Measurements from ENCODE around the gene EOMES. TPM values are rescaled to one million over a fixed set of nuclear protein-coding genes. Genes with fewer than 3 reads are reported as not detected.

EOMES gene
- total and polyA plus RNA-seq, 2 experiments from 2014 or later = not detected

DNA sequence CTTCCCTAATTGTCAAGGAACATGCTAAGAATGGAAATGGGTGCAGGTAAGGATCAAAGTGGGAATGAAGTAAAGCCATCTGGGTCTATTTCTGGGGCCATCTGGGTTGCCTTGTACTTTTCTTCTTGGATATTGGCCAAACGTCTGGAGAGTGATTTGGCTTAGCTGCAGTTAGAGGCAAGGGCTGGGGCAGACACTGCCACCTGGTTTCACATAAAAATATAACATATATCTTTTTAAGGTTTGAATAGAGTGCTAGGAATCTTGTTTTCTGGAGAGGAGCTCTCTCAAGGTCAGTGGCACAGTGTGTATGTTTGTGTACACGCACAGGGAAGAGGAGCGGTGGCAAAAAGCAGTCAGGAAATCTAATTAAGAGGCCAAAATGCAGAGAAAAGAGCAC lies 24.7 kb upstream of the EOMES start:
- DNase-seq (ENCODE audit: low spot score) = no peak
- Histone ChIP-seq H3K4me1 (ENCODE audit: insufficient read depth) (no peaks in the 10 kb centered on the region), H3K27ac (no peak overlapping the region), H3K4me3 (no peak overlapping the region), H3K9me3 (ENCODE audit: low read depth) (no peaks in the 10 kb centered on the region), H3K36me3 (replicated peaks; ENCODE audit: insufficient read depth, low read depth) (no peaks in the 10 kb centered on the region), H4K20me1 (ENCODE audit: insufficient read depth, poor library complexity, severe bottlenecking) (no peaks in the 10 kb centered on the region), H3K27me3 (no peaks in the 10 kb centered on the region), H2AFZ (no peak overlapping the region), H3K79me2 (no peaks in the 10 kb centered on the region), H3K4me2 (no peak overlapping the region), H3K9me2 (replicated peaks; ENCODE audit: insufficient read depth) (no peaks in the 10 kb centered on the region)
- WGBS (ENCODE audit: low lambda C conversion rate, missing lambda C conversion rate) = 82% methylated on average over 3 of the region's 3 CpGs
- TF ChIP-seq EZH2 (IDR thresholded peaks at IDR 0.05; ENCODE audit: borderline replicate concordance) (no peak), EZH2phosphoT487 (IDR thresholded peaks at IDR 0.05; ENCODE audit: low read depth, severe bottlenecking, unreplicated experiment) (no peak)
- TF ChIP-seq, protein P1, sequence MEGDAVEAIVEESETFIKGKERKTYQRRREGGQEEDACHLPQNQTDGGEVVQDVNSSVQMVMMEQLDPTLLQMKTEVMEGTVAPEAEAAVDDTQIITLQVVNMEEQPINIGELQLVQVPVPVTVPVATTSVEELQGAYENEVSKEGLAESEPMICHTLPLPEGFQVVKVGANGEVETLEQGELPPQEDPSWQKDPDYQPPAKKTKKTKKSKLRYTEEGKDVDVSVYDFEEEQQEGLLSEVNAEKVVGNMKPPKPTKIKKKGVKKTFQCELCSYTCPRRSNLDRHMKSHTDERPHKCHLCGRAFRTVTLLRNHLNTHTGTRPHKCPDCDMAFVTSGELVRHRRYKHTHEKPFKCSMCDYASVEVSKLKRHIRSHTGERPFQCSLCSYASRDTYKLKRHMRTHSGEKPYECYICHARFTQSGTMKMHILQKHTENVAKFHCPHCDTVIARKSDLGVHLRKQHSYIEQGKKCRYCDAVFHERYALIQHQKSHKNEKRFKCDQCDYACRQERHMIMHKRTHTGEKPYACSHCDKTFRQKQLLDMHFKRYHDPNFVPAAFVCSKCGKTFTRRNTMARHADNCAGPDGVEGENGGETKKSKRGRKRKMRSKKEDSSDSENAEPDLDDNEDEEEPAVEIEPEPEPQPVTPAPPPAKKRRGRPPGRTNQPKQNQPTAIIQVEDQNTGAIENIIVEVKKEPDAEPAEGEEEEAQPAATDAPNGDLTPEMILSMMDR (IDR thresholded peaks at IDR 0.05; ENCODE audit: poor library complexity) = no peak

DNA sequence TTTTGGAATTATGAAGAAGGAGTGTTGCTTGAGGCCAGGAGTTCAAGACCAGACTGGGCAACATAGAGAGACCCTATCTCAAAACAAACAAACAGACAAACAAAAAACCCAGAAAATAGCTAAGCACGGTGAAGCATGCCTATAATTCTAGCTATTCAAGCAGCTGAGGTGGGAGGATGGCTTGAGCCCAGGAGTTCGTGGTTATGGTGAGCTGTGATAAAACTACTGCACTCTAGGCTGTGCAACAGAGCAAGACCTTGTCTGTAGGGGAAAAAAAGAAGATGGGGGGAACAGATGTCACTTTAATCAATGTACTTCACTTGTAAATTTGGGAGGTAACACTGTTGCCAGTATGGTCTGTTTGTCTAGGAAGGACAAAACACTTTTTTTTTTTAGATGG lies 18.7 kb upstream of the EOMES start:
- Histone ChIP-seq H3K4me1 (ENCODE audit: insufficient read depth) (no peaks in the 10 kb centered on the region), H3K36me3 (replicated peaks; ENCODE audit: insufficient read depth, low read depth) (no peaks in the 10 kb centered on the region), H3K79me2 (no peaks in the 10 kb centered on the region), H3K9me2 (replicated peaks; ENCODE audit: insufficient read depth) (no peaks in the 10 kb centered on the region), H3K4me3 (no peak overlapping the region), H3K27ac (no peak overlapping the region), H2AFZ (no peak overlapping the region), H4K20me1 (ENCODE audit: insufficient read depth, poor library complexity, severe bottlenecking) (no peaks in the 10 kb centered on the region), H3K4me2 (no peak overlapping the region), H3K9me3 (ENCODE audit: low read depth) (no peaks in the 10 kb centered on the region), H3K27me3 (no peaks in the 10 kb centered on the region)
- TF ChIP-seq EZH2phosphoT487 (IDR thresholded peaks at IDR 0.05; ENCODE audit: low read depth, severe bottlenecking, unreplicated experiment) (no peak), EZH2 (IDR thresholded peaks at IDR 0.05; ENCODE audit: borderline replicate concordance) (no peak)
- TF ChIP-seq, protein P1 (IDR thresholded peaks at IDR 0.05; ENCODE audit: poor library complexity) = no peak
- 83% methylated on average over 2 of the region's 2 CpGs for WGBS (ENCODE audit: low lambda C conversion rate, missing lambda C conversion rate)
- no peak for DNase-seq (ENCODE audit: low spot score)

DNA sequence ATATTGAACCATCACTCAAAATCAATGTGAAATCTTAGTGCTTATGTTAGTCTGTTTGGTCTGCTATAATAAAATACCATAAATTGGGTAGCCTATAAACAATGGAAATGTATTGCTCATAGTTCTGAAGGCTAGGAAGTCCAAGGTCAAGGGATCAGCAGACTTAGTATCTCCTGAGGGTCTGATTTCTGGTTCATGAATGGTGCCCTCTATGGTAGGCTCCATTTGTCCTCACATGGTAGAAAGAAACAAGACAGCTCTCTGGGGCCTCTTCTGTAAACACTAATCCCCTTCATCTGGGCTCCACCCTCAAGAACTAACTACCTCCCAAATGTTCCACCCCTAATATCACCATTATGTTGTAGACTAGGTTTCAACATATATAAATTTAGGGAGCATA lies 15.0 kb upstream of the EOMES start:
- Histone ChIP-seq H3K9me2 (replicated peaks; ENCODE audit: insufficient read depth) (no peaks in the 10 kb centered on the region), H3K79me2 (no peaks in the 10 kb centered on the region), H3K36me3 (replicated peaks; ENCODE audit: insufficient read depth, low read depth) (no peaks in the 10 kb centered on the region), H3K4me2 (no peak overlapping the region), H4K20me1 (ENCODE audit: insufficient read depth, poor library complexity, severe bottlenecking) (no peaks in the 10 kb centered on the region), H3K27ac (no peak overlapping the region), H2AFZ (no peak overlapping the region), H3K4me3 (no peak overlapping the region), H3K9me3 (ENCODE audit: low read depth) (no peaks in the 10 kb centered on the region), H3K4me1 (ENCODE audit: insufficient read depth) (no peaks in the 10 kb centered on the region), H3K27me3 (peaks cover 23% of the 10 kb centered on the region)
- no peak for DNase-seq (ENCODE audit: low spot score)
- TF ChIP-seq EZH2 (IDR thresholded peaks at IDR 0.05; ENCODE audit: borderline replicate concordance) (no peak), EZH2phosphoT487 (IDR thresholded peaks at IDR 0.05; ENCODE audit: low read depth, severe bottlenecking, unreplicated experiment) (no peak)
- TF ChIP-seq, protein P1 (IDR thresholded peaks at IDR 0.05; ENCODE audit: poor library complexity) = no peak

Measured in hepatocyte (in vitro differentiated cells).